ENCODE data around the gene ZC3H7B. TPM values are rescaled to one million over a fixed set of nuclear protein-coding genes. Genes with fewer than 3 reads are reported as not detected.

The ZC3H7B gene
- total and polyA plus RNA-seq, 2 experiments from 2014 or later, result 5.7 to 61.5 TPM

GRCh38 chr22:41311487-41311886 lies 10.2 kb downstream of the ZC3H7B start:
- Histone ChIP-seq H4K20me1 (replicated peaks; ENCODE audit: insufficient read depth) (peaks cover 19% of the 10 kb centered on the region), H3K27ac (ENCODE audit: low read depth) (no peak overlapping the region), H3K4me1 (ENCODE audit: insufficient read depth) (peaks cover 8% of the 10 kb centered on the region; the same call in 1 of the 2 replicates), H3K36me3 (ENCODE audit: insufficient read depth) (no peaks in the 10 kb centered on the region), H3K4me3 (no peak overlapping the region), H2AFZ (no peak overlapping the region), H3K9me2 (ENCODE audit: insufficient read depth) (no peaks in the 10 kb centered on the region), H3F3A (replicated peaks; ENCODE audit: low read depth) (no peaks in the 10 kb centered on the region), H3K27me3 (ENCODE audit: insufficient read depth) (no peaks in the 10 kb centered on the region), H3K79me2 (replicated peaks; ENCODE audit: insufficient read depth) (peaks cover 86% of the 10 kb centered on the region), H3K4me2 (peak overlapping the region; percentile 32; the same call in 1 of the 2 replicates)
- DNase-seq (ENCODE audit: low spot score), result no peak
- Mint-ChIP-seq H3K27ac (peak overlapping the region; percentile 59; the same call in 1 of the 2 replicates), H3K9me3 (no peaks in the 10 kb centered on the region), H3K36me3 (ENCODE audit: low read depth) (peaks cover 27% of the 10 kb centered on the region), H3K4me1 (peaks cover 24% of the 10 kb centered on the region), H3K4me3 (no peak overlapping the region; the same call in 2 of the 3 replicates), H3K27me3 (ENCODE audit: insufficient read depth, low read depth, poor library complexity) (peaks cover 3% of the 10 kb centered on the region)
- no peak for ATAC-seq
- TF ChIP-seq, protein P1, sequence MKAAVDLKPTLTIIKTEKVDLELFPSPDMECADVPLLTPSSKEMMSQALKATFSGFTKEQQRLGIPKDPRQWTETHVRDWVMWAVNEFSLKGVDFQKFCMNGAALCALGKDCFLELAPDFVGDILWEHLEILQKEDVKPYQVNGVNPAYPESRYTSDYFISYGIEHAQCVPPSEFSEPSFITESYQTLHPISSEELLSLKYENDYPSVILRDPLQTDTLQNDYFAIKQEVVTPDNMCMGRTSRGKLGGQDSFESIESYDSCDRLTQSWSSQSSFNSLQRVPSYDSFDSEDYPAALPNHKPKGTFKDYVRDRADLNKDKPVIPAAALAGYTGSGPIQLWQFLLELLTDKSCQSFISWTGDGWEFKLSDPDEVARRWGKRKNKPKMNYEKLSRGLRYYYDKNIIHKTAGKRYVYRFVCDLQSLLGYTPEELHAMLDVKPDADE (IDR thresholded peaks at IDR 0.05), result no peak
- TF ChIP-seq, protein P2, sequence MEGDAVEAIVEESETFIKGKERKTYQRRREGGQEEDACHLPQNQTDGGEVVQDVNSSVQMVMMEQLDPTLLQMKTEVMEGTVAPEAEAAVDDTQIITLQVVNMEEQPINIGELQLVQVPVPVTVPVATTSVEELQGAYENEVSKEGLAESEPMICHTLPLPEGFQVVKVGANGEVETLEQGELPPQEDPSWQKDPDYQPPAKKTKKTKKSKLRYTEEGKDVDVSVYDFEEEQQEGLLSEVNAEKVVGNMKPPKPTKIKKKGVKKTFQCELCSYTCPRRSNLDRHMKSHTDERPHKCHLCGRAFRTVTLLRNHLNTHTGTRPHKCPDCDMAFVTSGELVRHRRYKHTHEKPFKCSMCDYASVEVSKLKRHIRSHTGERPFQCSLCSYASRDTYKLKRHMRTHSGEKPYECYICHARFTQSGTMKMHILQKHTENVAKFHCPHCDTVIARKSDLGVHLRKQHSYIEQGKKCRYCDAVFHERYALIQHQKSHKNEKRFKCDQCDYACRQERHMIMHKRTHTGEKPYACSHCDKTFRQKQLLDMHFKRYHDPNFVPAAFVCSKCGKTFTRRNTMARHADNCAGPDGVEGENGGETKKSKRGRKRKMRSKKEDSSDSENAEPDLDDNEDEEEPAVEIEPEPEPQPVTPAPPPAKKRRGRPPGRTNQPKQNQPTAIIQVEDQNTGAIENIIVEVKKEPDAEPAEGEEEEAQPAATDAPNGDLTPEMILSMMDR (conservative IDR thresholded peaks at IDR 0.05; ENCODE audit: low read depth in 2 of 2), result no peak
- TF ChIP-seq REST (IDR thresholded peaks at IDR 0.05; ENCODE audit: unreplicated experiment) (no peak), NANOG (IDR thresholded peaks at IDR 0.05; ENCODE audit: borderline replicate concordance) (no peak), STAT1 (IDR thresholded peaks at IDR 0.05; ENCODE audit: unreplicated experiment) (no peak), CREB1 (CRISPR knock-in tag; IDR thresholded peaks at IDR 0.05; ENCODE audit: low read depth) (no peak), JUNB (IDR thresholded peaks at IDR 0.05; ENCODE audit: unreplicated experiment) (no peak), ZNF114 (CRISPR knock-in tag; IDR thresholded peaks at IDR 0.05) (no peak), EZH2 (IDR thresholded peaks at IDR 0.05; ENCODE audit: low read depth, unreplicated experiment) (no peak), ZNF462 (CRISPR knock-in tag; IDR thresholded peaks at IDR 0.05) (no peak), POLR2AphosphoS5 (IDR thresholded peaks at IDR 0.05; ENCODE audit: low read depth) (no peak), EZH2phosphoT487 (IDR thresholded peaks at IDR 0.05; ENCODE audit: unreplicated experiment) (no peak), ZNF331 (CRISPR knock-in tag; IDR thresholded peaks at IDR 0.05; ENCODE audit: low read depth) (no peak)
